GM04503 (cell line): Measurements from ENCODE around the gene CATSPERZ.

Experiments used
- DNase-seq: peaks from one replicate; pipeline ENCODE4 v3.0.0-alpha.2; 2012; ENCODE audit warnings: low read depth

The CATSPERZ gene

DNA sequence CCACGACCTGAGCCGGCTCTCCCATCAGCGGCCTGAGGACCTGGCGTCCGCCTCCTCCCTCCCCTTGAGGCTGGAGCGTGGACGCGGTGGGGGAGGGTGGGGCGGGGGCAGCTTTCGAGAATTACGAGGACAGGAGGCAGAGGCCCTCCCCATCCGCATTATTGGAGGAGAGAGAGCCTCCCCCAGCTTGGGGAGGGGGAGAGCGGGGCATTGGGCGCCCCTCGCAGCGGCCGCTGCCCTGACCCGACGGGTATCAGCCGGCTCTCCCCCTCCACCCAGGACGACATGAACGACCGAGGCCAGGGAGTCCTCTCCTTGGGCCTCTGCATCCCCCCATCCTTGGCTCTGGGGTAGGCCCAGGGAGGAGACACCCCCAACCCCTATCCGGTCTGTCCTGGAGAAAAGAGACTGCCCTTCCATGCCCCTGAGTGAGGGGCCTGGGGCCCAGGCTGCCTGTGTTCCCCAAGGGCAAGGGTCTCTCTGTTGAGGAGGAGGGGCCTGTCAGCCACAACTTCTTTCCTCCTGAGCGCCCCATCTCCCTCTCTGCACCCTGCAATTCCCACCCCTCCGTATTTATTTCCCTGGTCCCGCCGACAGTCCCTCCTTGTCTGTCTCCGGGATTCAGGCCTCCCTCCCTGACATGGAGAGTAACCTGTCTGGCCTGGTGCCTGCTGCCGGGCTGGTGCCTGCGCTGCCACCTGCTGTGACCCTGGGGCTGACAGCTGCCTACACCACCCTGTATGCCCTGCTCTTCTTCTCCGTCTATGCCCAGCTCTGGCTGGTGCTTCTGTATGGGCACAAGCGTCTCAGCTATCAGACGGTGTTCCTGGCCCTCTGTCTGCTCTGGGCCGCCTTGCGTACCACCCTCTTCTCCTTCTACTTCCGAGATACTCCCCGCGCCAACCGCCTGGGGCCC lies 14.0 kb upstream of the CATSPERZ start:
- DNase-seq, result no peak

DNA sequence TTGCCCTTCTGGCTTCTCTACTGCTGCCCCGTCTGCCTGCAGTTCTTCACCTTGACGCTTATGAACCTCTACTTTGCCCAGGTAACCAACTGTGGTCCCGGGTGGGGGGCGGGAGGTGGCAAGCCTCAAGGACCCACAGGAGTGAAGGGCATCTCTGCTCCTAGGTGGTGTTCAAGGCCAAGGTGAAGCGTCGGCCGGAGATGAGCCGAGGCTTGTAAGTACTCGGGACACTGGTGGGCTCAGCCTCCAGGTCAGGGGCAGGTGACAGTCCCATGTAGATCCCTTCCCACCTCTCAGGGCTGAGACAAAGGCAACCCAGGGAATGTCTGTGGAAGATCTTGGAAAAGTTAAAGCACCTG lies 13.4 kb upstream of the CATSPERZ start:
- DNase-seq, result no peak

DNA sequence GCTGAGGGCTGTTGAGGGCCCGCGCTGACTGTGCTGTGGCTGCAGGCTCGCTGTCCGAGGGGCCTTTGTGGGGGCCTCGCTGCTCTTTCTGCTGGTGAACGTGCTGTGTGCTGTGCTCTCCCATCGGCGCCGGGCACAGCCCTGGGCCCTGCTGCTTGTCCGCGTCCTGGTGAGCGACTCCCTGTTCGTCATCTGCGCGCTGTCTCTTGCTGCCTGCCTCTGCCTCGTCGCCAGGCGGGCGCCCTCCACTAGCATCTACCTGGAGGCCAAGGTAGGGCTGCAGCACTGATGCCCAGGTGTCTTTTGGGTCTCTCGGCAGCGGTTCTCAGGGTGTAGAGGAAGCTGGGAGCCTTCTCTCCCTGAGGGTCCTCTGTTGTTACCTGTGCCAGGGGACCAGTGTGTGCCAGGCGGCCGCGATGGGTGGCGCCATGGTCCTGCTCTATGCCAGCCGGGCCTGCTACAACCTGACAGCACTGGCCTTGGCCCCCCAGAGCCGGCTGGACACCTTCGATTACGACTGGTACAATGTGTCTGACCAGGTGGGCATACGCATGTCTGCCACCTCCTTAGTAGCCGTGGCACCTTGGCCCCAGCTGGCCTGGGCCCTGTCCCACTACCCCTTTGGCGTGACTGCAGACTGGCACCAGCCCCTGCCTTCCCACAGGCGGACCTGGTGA lies 12.3 kb upstream of the CATSPERZ start:
- DNase-seq, result no peak

DNA sequence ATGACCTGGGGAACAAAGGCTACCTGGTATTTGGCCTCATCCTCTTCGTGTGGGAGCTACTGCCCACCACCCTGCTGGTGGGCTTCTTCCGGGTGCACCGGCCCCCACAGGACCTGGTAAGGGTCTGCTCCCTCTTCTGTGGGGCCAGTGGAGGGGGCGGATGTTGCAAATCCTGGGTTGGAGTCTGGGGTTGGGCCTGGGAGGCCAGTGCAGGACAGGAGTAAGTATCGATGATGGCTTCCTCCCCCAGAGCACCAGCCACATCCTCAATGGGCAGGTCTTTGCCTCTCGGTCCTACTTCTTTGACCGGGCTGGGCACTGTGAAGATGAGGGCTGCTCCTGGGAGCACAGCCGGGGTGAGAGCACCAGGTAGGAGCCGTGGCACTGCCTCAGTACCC lies 11.8 kb upstream of the CATSPERZ start:
- DNase-seq, result no peak

DNA sequence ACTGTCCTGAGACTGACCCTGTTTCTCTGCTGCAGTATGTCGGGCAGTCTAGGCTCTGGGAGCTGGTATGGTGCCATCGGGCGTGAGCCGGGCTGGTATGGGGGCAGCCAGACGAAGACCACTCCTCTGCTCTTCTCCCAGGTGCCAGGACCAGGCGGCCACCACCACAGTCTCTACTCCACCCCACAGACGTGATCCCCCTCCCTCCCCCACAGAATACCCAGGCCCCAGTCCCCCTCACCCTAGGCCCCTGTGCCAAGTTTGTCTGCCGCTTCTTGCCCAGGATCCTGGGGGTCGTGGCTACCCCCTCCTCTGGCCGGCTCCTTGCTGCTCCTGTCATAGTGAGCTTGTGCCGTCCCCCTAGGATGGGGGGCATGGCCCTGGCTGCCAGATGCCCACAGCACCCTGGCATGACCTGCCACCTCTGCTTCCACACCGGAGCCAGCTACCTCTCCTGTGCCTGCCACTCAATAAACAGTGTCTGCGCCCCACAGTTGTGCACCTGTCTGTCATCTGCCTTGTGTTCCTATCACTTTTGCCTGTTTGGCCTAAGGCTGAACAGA lies 11.1 kb upstream of the CATSPERZ start:
- no peak for DNase-seq

DNA sequence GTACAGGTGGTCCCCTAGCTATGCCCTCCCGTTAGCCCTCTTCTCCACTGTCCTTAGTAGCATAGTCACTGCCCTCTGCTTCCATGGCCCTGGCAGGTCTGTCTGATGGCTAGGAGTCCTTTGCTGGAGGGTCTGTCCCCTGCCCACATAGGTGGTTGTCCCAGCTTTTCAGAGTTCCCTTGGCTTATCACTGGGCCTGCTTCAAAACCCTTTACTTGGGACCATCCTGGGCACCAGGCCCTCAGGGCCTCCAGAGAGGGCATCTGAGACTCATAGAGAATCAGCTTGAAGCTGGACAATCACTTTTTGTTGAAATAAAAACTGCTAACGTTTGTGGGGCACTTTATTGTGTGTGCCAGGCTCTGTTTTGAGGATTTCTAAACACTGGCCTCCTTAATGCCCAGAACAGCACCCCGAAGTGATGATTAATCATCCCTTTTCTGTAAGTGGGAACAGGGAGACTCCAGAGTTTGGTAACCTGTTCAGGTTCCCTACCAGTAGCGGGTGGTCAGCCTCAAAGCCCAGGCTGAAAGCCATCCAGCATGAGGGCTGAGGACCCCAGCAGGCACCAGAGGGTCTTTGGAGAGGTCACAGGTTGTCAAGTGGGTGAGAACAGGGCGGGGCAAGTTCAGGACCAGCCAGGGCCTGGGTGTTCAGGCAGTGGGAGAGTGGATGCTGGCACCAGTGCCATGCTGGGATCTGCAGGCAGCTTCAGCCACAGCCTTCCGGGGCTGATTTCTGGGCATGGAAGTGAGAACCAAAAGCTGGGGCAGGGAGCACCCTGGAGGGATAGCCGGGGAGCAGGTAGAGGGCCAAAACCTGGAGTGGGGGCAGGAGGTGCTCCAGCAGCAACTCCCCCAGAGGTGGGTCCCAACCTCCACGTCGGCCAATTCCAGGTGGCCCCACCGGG lies 9.6 kb upstream of the CATSPERZ start:
- DNase-seq, result no peak

DNA sequence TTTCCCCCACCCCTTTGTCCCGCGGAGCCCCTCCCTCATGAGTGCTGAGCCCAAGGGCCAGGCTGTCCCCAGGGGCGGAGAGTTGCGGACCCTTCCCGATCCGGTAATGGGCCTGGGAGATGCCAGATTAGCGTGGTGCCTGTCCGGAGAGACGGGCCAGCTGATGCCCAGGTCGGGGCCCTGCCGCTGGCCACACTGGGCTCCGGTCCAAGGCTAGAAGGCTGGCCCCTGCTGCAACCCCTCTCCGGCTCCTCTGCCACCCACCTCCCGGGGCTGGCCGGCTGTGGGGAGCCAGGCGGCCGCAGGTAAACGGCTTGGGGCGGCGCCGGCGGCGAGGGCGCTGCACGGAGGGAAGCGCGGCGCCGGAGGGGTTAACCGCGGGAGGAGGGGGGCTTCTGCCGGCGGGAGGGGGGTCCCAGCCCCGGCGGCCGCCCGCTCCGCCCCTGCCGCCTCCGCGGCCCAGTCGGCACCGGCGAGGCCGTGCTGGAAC lies 8.9 kb upstream of the CATSPERZ start, which contains the start of gene KCNK4:
KCNK4 (plus strand) TSS at position 41 of the 490 bp plus-strand sequence. CDS start 1,717 bp downstream, outside the sequence.
- DNase-seq, result no peak

DNA sequence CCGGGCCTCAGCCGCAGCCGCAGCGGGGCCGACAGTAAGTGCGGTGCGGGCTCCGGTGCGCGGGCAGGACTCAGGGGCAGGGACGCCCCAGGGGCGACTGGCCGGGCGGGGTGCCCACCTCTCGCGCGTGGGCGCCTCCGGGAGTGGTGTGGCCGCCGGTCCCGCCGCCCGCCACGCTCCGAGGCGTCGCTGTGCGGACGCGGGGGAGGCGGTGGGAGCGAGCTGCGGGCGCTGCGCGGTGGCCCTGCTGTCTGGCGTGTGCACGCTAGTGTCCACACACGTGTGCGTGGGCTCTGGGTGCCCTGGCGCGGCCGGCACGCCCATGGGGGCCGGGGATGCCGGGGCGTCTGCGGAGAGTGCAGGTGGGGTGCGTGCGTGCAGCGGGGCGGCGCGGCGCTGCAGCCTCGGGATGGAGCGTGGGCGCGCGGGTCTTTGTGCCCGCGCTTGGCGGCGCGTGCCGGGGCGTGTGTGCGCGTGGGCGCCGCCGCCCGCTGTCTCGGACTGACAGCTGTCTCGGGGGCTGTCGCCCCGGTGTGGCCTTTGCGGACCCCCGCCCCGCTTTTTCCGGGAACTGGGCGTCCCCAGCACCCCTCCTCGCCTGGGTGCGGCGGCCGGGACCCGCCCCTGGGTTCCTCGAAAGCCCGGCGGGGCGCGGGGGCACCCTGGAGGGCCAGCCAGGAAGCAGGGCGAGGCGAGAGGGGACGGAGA lies 8.3 kb upstream of the CATSPERZ start:
- DNase-seq, result no peak

DNA sequence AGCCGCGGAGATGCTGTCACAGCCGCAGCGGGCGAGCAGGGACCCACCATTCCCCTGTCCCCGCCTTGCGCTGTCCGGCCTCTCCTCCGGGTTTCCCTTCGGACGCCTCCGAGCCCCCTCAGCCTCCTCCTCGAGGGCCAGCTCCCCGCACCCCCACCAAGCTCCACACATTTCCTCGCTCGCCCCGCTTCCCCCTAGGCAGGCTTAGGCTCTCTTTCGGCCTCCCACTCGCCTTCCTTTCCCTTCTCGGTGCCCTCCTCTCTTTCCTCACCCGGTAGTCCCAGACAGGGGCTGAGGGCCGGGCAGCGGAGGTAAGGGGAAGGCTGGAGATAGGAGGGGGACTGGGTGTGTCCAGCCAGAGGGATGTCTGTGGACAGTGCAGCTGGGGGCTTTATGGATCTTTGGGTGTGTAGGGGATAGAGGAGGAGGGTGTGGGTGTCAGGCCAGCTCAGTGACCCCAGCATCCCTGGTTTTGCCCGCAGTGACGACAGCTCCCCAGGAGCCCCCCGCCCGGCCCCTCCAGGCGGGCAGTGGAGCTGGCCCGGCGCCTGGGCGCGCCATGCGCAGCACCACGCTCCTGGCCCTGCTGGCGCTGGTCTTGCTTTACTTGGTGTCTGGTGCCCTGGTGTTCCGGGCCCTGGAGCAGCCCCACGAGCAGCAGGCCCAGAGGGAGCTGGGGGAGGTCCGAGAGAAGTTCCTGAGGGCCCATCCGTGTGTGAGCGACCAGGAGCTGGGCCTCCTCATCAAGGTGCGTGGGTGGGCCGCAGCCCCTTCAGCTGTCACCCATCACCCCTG lies 7.5 kb upstream of the CATSPERZ start:
- no peak for DNase-seq

DNA sequence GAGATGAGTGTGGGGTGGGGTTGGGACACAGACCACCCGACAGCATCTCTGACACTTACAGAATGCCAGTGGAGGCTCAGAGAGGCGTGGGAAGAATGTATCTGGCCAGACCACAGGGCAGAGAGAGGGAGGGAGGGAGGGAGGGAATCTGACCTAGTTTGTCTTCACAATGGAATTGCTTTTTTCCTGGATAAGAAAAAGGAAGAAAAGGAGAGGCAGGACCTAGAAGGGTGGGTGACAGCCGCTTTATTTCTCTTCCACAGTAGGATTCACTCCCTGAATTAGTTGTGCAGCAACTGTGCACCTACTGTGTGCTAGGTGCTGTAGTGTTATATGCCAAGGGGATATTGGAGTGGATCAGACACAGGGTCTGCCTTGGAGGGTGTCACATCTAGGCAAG lies 5.4 kb upstream of the CATSPERZ start:
- DNase-seq, result no peak

DNA sequence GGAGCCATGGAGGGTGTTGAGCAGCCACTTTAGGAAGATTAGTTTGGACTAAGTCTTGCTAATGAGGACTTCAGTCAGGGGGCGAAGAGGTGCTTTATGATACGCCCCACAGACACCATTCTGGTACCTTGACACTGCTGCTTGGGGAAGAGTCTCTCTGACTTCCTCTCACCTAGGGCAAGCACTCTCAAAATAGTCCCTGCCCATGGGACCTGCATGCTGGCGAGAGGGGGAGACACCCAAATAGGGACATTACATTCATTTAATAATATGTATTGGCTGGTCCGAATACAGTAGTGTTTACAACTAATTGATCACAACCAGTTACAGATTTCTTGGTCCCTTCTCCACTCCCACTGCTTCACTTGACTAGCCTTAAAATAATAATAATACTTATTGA lies 4.4 kb upstream of the CATSPERZ start:
- no peak for DNase-seq

DNA sequence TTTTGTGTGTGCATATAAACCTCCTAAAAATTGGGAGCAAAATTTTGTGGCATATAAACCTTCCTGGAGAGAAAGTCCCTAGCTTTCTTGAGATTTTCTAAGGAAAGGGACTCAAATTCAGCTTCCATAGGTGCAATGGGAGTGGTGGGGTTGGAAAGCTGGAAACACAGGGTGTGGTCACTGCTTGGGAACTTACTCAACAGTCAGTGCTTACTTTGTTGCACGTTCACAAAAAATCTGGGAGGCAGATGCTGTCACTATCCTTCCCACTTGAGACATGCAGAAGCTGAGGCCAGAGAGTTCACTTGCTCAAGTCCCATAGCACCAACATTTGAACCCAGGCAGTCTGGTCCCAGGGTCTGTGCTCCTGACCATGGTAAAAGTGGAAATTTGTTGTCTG lies 3.9 kb upstream of the CATSPERZ start:
- DNase-seq, result no peak

DNA sequence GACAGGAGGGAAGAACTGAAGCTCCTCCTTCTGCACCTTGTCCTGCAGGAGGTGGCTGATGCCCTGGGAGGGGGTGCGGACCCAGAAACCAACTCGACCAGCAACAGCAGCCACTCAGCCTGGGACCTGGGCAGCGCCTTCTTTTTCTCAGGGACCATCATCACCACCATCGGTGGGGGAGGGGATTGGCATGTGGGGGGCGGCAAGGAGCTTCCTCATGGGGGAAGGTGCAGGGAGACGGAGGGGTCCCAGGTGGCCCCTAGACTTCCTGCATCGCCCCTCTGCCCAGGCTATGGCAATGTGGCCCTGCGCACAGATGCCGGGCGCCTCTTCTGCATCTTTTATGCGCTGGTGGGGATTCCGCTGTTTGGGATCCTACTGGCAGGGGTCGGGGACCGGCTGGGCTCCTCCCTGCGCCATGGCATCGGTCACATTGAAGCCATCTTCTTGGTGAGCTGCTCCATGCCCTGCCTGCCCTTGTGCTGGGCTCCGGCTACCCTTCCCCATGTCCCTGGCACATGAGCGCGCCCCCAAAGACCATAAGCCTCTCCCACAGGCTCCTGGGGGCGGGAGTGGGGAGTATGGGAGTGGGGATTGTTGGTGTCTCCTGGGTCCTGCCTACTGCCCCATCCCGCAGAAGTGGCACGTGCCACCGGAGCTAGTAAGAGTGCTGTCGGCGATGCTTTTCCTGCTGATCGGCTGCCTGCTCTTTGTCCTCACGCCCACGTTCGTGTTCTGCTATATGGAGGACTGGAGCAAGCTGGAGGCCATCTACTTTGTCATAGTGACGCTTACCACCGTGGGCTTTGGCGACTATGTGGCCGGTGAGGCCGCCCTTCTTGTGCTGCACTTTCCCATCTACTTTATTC lies 3.1 kb upstream of the CATSPERZ start:
- DNase-seq, result no peak

DNA sequence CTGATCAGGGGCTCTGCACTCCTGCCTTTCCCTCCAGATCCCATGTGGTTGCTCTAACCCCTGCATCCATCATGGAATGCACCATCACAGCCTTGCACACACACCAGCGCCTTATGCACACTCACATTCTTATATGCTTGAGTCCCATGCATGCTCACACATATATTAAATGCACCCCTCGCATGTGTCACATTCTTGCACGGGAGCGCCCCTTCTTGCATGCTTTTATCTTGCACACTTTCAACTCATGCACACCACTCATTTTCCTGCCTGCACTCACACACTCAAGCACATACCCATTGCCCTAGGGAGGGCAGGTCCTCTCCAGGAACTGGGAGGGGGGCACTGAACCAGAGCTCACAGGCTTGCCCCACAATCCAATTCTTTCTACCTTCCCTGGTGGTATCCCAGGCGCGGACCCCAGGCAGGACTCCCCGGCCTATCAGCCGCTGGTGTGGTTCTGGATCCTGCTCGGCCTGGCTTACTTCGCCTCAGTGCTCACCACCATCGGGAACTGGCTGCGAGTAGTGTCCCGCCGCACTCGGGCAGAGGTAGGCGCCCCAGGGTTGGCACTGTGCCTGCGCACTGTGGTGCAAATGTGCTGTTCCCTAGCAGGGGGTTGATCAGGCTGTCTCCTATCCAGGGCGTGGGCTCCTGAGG lies 2.3 kb upstream of the CATSPERZ start:
- no peak for DNase-seq

DNA sequence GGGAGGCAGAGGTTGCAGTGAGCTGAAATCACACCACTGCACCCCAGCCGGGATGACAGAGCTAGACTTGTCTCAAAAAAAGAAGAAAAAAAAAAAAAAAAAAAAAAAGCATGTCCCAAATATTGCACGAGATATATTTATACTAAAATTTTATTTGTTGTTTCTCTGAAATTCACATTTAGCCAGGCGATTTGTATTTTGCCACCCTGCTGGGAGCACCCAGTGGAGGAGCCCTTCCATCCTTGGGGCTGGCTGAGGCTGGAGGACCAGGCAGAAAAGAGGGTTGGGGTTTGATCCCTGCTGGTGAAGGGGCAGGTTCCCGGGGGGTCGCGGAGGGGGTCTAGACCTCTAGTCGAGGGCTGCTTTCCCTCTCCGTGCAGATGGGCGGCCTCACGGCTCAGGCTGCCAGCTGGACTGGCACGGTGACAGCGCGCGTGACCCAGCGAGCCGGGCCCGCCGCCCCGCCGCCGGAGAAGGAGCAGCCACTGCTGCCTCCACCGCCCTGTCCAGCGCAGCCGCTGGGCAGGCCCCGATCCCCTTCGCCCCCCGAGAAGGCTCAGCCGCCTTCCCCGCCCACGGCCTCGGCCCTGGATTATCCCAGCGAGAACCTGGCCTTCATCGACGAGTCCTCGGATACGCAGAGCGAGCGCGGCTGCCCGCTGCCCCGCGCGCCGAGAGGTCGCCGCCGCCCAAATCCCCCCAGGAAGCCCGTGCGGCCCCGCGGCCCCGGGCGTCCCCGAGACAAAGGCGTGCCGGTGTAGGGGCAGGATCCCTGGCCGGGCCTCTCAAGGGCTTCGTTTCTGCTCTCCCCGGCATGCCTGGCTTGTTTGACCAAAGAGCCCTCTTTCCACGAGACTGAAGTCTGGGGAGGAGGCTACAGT lies 952 bp upstream of the CATSPERZ start:
- DNase-seq, result no peak

DNA sequence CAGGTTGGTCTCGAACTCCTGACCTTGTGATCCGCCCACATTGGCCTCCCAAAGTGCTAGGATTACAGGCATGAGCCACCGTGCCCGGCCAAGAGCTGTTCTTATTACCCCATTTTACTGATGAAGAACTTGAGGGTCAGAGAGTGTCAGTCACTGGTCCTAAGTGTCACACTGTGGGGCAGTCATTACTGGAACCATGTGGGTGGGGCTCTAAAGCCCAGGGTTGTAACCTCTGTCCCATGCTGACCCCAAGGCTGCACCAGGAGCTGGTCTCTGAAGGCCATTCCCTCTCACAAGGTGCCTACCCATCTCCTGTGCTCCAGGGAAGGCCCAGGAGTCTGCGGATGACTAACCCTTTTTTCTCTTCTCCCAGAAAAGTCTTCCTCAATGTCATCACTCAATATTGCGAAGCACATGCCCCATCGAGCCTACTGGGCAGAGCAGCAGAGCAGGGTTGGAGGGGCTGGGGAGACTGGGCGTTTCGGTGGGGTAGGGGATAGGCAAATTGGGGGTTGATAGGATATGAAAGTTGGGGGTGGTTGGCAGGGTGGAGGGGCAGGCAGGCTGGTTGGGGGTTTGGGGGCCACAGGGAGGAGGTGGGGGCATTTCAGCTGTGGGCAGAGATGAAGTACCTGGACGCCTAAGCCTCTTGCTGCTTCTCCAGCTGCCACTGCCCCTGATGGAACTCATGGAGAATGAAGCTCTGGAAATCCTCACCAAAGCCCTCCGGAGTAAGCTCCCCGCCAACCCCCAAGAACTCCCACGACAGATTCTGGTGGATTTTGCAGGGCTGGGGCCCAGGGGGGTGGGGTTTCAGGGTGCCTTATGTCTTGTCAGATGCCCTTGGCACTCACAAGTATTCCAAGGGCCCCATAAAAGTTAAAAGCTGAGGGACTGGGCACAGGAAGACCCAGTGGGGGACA lies 3.2 kb downstream of the CATSPERZ start:
- no peak for DNase-seq

DNA sequence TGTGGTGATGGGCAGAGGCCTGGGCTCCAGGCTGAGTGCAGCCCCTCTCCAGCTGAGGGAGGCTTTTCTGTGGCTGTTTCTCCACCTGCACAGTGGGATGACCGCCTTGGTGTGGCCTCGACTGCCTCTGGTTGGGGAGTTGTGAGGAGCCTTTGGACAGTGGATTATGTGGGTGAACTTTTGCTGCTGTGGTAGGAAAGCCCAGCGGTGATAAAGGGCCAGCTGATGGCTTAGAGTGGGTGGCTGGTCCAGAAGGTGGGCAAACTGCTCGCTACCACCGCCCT lies 3.8 kb downstream of the CATSPERZ start:
- no peak for DNase-seq
